ENCODE measurements around the gene DEDD2. TPM values are rescaled to one million over a fixed set of nuclear protein-coding genes. Genes with fewer than 3 reads are reported as not detected.

DEDD2 gene
- total and polyA plus RNA-seq, 7 donors: 28.5 to 87.6 (median 41.3) TPM

GRCh38 chr19:42253245-42254088, 36.0 kb upstream of the DEDD2 start:
- Histone ChIP-seq H3K36me3 (peaks cover 11 to 17% (median 15%) of the 10 kb centered on the region in 4 donors), H3K27ac (peak overlapping the region; percentile 99 to 100 (median 100)), H3K9me3 (no peaks in the 10 kb centered on the region), H3K4me1 (peaks cover 0 to 63% (median 51%) of the 10 kb centered on the region in 4 donors), H3K27me3 (no peaks in the 10 kb centered on the region), H3K4me3 (peak overlapping the region; percentile 84 to 100 (median 98))
- WGBS, 2 donors: 1% methylated on average over 71 of the region's 71 CpGs
- DNase-seq: peak; percentile 89
- intact Hi-C loops (cut with DNase I): loop anchor here (2.0 kb wide), 1 partner anchor 27 kb away; no protein-coding TSS in a partner anchor
- TF ChIP-seq EP300 (IDR thresholded peaks at IDR 0.05) (no peak), POLR2AphosphoS5 (IDR thresholded peaks at IDR 0.05) (peak; percentile 53 to 76 (median 64)), POLR2A (IDR thresholded peaks at IDR 0.05) (peak in 1 of 2 donors; percentile 15)

GRCh38 chr19:42252365-42253244, 35.1 kb upstream of the DEDD2 start:
- H3K9me3 ChIP-seq: no peaks in the 10 kb centered on the region
- peaks cover 0 to 66% (median 51%) of the 10 kb centered on the region in 4 donors for H3K4me1 ChIP-seq
- H3K27ac ChIP-seq: peak overlapping the region; percentile 99 to 100 (median 100)
- intact Hi-C loops (cut with DNase I): no loop called here
- 16 to 31% methylated on average over 27 of the region's 27 CpGs for WGBS, 2 donors
- peak overlapping the region; percentile 84 to 100 (median 98) for H3K4me3 ChIP-seq
- TF ChIP-seq EP300 (IDR thresholded peaks at IDR 0.05) (no peak), POLR2AphosphoS5 (IDR thresholded peaks at IDR 0.05) (peak in 3 of 4 donors; percentile 26 to 54 (median 37))
- no peaks in the 10 kb centered on the region for H3K27me3 ChIP-seq
- peaks cover 14 to 22% (median 17%) of the 10 kb centered on the region in 4 donors for H3K36me3 ChIP-seq
- peak; percentile 91 for DNase-seq

GRCh38 chr19:42251572-42252358, 34.3 kb upstream of the DEDD2 start:
- peaks cover 0 to 66% (median 51%) of the 10 kb centered on the region in 4 donors for H3K4me1 ChIP-seq
- intact Hi-C loops (cut with DNase I): no loop called here
- H3K9me3 ChIP-seq: no peaks in the 10 kb centered on the region
- WGBS, 2 donors: 82% methylated on average over 4 of the region's 4 CpGs
- peak; percentile 69 for DNase-seq
- peak overlapping the region; percentile 99 to 100 (median 100) for H3K27ac ChIP-seq
- TF ChIP-seq CTCF (IDR thresholded peaks at IDR 0.05) (no peak), POLR2A (IDR thresholded peaks at IDR 0.05) (no peak), POLR2AphosphoS5 (IDR thresholded peaks at IDR 0.05) (no peak), EP300 (IDR thresholded peaks at IDR 0.05) (no peak)
- peaks cover 14 to 22% (median 17%) of the 10 kb centered on the region in 4 donors for H3K36me3 ChIP-seq
- no peaks in the 10 kb centered on the region for H3K27me3 ChIP-seq
- H3K4me3 ChIP-seq: peak overlapping the region in 3 of 4 donors; percentile 84 to 100 (median 97)

- intact Hi-C loops (cut with DNase I): no loop called here
- peak; percentile 80 for DNase-seq
- H3K4me3 ChIP-seq: peak overlapping the region in 3 of 4 donors; percentile 15 to 25 (median 20)
- no peaks in the 10 kb centered on the region for H3K9me3 ChIP-seq
- no peaks in the 10 kb centered on the region for H3K27me3 ChIP-seq
- TF ChIP-seq POLR2A (IDR thresholded peaks at IDR 0.05): no peak
- no peak for TF ChIP-seq POLR2AphosphoS5 (IDR thresholded peaks at IDR 0.05)
- no peak for TF ChIP-seq EP300 (IDR thresholded peaks at IDR 0.05)
- no peak for TF ChIP-seq CTCF (IDR thresholded peaks at IDR 0.05)
- 33 to 64% methylated on average over 19 of the region's 19 CpGs for WGBS, 2 donors
- peaks cover 14 to 22% (median 17%) of the 10 kb centered on the region in 4 donors for H3K36me3 ChIP-seq
- peak overlapping the region; percentile 99 to 100 (median 100) for H3K27ac ChIP-seq
- peaks cover 0 to 67% (median 53%) of the 10 kb centered on the region in 4 donors for H3K4me1 ChIP-seq
Measured at GRCh38 chr19:42250666-42251531, 33.4 kb upstream of the DEDD2 start.
